Measurements from ENCODE around the gene NACAD. TPM values are rescaled to one million over a fixed set of nuclear protein-coding genes. Genes with fewer than 3 reads are reported as not detected.

Gene NACAD
- total RNA-seq, 2 donors from 2014 or later: 10.8 to 11.1 TPM

- peaks cover 38% of the 10 kb centered on the region for H3K36me3 ChIP-seq
- DNase-seq (ENCODE audit: low spot score): no peak
- no peak overlapping the region for H3K4me3 ChIP-seq
- H3K27ac ChIP-seq: no peak overlapping the region
- no peak for ATAC-seq (ENCODE audit: insufficient number of reproducible peaks, low FRiP score, low read depth)
- H3K9me3 ChIP-seq: no peaks in the 10 kb centered on the region
- no peak for TF ChIP-seq CTCF (IDR thresholded peaks at IDR 0.05)
- no peaks in the 10 kb centered on the region for H3K27me3 ChIP-seq (replicated peaks; ENCODE audit: insufficient read depth)
- H3K4me1 ChIP-seq (ENCODE audit: control insufficient read depth in 1 of 2, low read depth in 2 of 2): no peaks in the 10 kb centered on the region
Measured at GRCh38 chr7:45065031-45065995, 23.5 kb downstream of the NACAD start.

DNA sequence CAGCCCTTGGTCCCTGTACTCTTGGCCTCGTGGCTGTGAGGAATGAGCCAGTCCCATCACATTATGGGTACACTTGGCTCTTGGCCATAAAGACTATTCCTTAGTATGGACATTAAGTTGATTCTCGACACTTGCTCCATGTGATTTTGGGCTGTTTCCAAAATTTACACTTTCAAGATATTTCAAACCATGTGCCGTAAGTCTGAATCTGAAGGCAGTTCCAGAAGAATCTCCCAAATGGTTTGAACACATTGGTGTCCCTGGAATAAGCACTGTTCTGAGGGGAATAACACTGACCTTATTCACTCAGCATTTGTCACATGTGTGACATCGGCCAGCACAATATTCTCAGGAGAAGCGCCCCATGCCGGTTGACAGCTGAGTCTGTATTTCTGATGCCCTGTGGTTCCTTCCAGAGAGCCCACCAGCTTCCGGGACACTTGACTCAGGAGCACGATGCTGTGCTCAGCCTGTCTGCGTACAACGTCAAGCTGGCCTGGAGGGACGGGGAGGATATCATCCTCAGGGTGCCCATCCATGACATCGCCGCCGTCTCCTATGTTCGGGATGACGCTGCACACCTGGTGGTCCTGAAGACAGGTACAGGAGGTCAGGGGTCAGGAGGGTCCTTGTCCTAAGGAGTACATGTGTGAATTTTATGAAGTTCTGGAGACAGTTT is 24.6 kb downstream of the NACAD start:
- H3K27me3 ChIP-seq (replicated peaks; ENCODE audit: insufficient read depth): no peaks in the 10 kb centered on the region
- H3K4me3 ChIP-seq: no peak overlapping the region
- DNase-seq (ENCODE audit: low spot score) (no peak), ATAC-seq (ENCODE audit: insufficient number of reproducible peaks, low FRiP score, low read depth) (no peak)
- no peak for TF ChIP-seq CTCF (IDR thresholded peaks at IDR 0.05)
- no peak overlapping the region for H3K27ac ChIP-seq
- no peaks in the 10 kb centered on the region for H3K9me3 ChIP-seq
- H3K4me1 ChIP-seq (ENCODE audit: control insufficient read depth in 1 of 2, low read depth in 2 of 2): no peaks in the 10 kb centered on the region
- peaks cover 30% of the 10 kb centered on the region for H3K36me3 ChIP-seq

DNA sequence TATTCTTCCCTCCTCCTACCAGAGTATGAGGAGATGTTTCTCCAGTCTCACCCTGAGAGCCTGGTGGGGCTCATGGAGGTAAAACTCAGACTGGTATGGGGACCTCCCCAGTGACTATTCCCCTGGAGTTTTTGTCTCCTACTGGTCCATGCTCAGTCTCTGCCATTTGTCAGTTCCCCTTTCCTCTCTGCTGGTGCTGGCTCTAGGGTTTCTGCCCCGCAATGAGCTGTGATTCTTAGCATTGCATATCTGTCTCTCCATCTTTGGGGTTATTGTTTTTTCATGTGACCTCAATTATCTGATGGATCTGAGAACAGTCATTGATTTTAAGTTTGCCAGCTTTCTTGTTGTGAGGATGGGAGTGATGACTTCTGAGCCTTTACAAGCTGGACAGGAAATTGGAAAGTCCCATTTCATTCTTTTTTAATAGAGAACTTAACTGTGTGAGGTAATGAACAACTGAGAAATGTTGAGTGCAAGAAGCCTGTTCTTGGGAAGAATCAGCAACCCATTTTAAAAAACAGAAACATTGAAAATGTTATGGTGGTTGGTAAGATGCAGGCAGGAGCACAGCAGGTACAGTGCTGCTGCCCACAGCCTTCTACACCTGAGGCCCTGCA is 26.9 kb downstream of the NACAD start:
- peaks cover 21% of the 10 kb centered on the region for H3K36me3 ChIP-seq
- no peaks in the 10 kb centered on the region for H3K4me1 ChIP-seq (ENCODE audit: control insufficient read depth in 1 of 2, low read depth in 2 of 2)
- ATAC-seq (ENCODE audit: insufficient number of reproducible peaks, low FRiP score, low read depth): no peak
- H3K9me3 ChIP-seq: no peaks in the 10 kb centered on the region
- TF ChIP-seq CTCF (IDR thresholded peaks at IDR 0.05): no peak
- no peak overlapping the region for H3K27ac ChIP-seq
- H3K27me3 ChIP-seq (replicated peaks; ENCODE audit: insufficient read depth): no peaks in the 10 kb centered on the region
- H3K4me3 ChIP-seq: no peak overlapping the region
- no peak for DNase-seq (ENCODE audit: low spot score)

GRCh38 chr7:45061352-45061751 is 27.4 kb downstream of the NACAD start:
- no peak for TF ChIP-seq CTCF (IDR thresholded peaks at IDR 0.05)
- DNase-seq (ENCODE audit: low spot score) (no peak), ATAC-seq (ENCODE audit: insufficient number of reproducible peaks, low FRiP score, low read depth) (no peak)
- Histone ChIP-seq H3K4me1 (ENCODE audit: control insufficient read depth in 1 of 2, low read depth in 2 of 2) (no peaks in the 10 kb centered on the region), H3K36me3 (peaks cover 21% of the 10 kb centered on the region), H3K27me3 (replicated peaks; ENCODE audit: insufficient read depth) (no peaks in the 10 kb centered on the region), H3K27ac (no peak overlapping the region), H3K4me3 (no peak overlapping the region), H3K9me3 (no peaks in the 10 kb centered on the region)

- Histone ChIP-seq H3K4me1 (ENCODE audit: control insufficient read depth in 1 of 2, low read depth in 2 of 2) (no peaks in the 10 kb centered on the region), H3K4me3 (no peak overlapping the region), H3K9me3 (no peaks in the 10 kb centered on the region), H3K36me3 (peaks cover 14% of the 10 kb centered on the region), H3K27ac (no peak overlapping the region), H3K27me3 (replicated peaks; ENCODE audit: insufficient read depth) (no peaks in the 10 kb centered on the region)
- no peak for DNase-seq (ENCODE audit: low spot score)
- no peak for ATAC-seq (ENCODE audit: insufficient number of reproducible peaks, low FRiP score, low read depth)
- no peak for TF ChIP-seq CTCF (IDR thresholded peaks at IDR 0.05)
Measured at GRCh38 chr7:45060295-45060694, 28.5 kb downstream of the NACAD start.

Data from thoracic aorta (tissue), 2 donors.